Prostate gland (tissue), 2 donors: ENCODE measurements around the gene SLIT3. TPM values are rescaled to one million over a fixed set of nuclear protein-coding genes. Genes with fewer than 3 reads are reported as not detected.

Experiments used
- DNase-seq: peaks from one replicate; pipeline ENCODE4 v3.0.0-alpha.2; 2019; ENCODE audit warnings: low spot score
- H3K27ac ChIP-seq, 2 donors: fragments of 200-600 bp; sonication (generic); 2 replicates each; pipeline ENCODE4 v1.5.1; 2017 to 2019
- H3K27me3 ChIP-seq: fragments of 200-600 bp; sonication (generic); replicated peaks from 2 replicates; pipeline ENCODE4 v1.5.1; 2019; ENCODE audit not compliant: insufficient read depth
- H3K36me3 ChIP-seq, 2 donors: fragments of 200-600 bp; sonication (generic); 1 replicate in 1 of 2; 2 replicates in 1 of 2; pipeline versions ENCODE4 v1.5.1 to v1.8.1; 2017 to 2019
- H3K4me1 ChIP-seq: fragments of 200-600 bp; sonication (generic); replicated peaks from 2 replicates; pipeline ENCODE4 v1.5.1; 2019
- H3K4me3 ChIP-seq, 2 donors: fragments of 200-600 bp; sonication (generic); 2 replicates each; pipeline ENCODE4 v1.5.1; 2017 to 2019
- H3K9me3 ChIP-seq: fragments of 200-600 bp; sonication (generic); 2 replicates; pipeline ENCODE4 v1.5.1; 2017
- POLR2A ChIP-seq: fragments of 450-650 bp; IDR thresholded peaks from one replicate; pipeline ENCODE4 v1.6.1; 2016; ENCODE audit warnings: antibody characterized with exemption, mild to moderate bottlenecking
- POLR2AphosphoS5 ChIP-seq: sonication (generic); formaldehyde crosslinking; IDR thresholded peaks from one replicate; pipeline ENCODE4 v1.6.1; 2017; ENCODE audit warnings: antibody characterized with exemption
- WGBS: methylation state at CpG from one replicate; pipeline ENCODE4 v1.1.5; 2018; 5-methylcytosine and 5-hydroxymethylcytosine counted together
- intact Hi-C: fragments of 100-400 bp; cut with DNase I; formaldehyde crosslinking; loops from one replicate; pipeline ENCODE4 v1.14.2; 2022
- total RNA-seq, 2 donors: library from RNA; depleted of rRNA; stranded (reverse); fragments of >200 nt; gene quantifications; one replicate each; pipeline ENCODE4 v1.1.0, GENCODE V29; 2016
- TF ChIP-seq, protein P1 (sequence below), 4 experiments: fragments of 200-600 bp in 2 of 4; fragments of 450-650 bp in 2 of 4; sonication (generic) in 2 of 4; IDR thresholded peaks; 1 replicate in 3 of 4; 2 replicates in 1 of 4; pipeline ENCODE4 v1.5.1; 2016 to 2019; ENCODE audit warnings: antibody characterized with exemption in 4 of 4, mild to moderate bottlenecking in 2 of 4, moderate library complexity in 2 of 4

Gene SLIT3
- total RNA-seq, 2 donors from 2014 or later: 8.3 TPM

DNA sequence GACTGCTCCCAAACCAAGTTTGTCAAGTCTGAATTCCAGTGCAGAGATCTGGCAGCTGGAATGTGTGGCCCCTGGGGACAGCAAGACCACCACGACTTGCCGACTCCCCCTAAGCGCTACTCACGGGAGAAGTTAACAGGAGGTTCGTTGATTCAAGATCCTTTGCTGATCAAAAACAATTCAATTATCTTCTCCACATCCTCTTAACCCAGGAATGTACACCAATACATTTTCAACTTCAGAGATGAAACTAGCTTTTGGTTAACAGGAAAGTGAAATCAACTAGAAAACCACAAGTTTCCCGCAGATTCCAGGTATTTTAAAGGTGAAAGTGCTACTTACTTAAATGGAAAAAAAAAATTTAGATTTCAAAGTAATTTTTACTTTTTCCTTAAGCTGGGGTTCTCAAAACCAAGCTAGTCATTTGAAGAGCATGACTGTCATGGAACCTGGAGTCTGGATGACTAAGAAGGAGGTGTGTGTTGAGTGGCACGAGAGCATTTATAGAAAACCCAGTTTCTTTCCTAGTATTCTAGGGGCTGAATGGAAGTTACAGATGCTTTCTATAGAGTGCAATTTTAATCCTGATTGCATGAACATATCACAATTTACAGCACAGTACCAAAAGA, 464.2 kb downstream of the SLIT3 start:
- H3K36me3 ChIP-seq: no peaks in the 10 kb centered on the region
- no peak overlapping the region for H3K27ac ChIP-seq
- no peaks in the 10 kb centered on the region for H3K9me3 ChIP-seq
- H3K4me1 ChIP-seq: no peaks in the 10 kb centered on the region
- DNase-seq: no peak
- intact Hi-C loops: no loop called here
- 84% methylated on average over 7 of the region's 7 CpGs for WGBS
- H3K27me3 ChIP-seq: no peaks in the 10 kb centered on the region
- no peak overlapping the region for H3K4me3 ChIP-seq
- TF ChIP-seq, protein P1, sequence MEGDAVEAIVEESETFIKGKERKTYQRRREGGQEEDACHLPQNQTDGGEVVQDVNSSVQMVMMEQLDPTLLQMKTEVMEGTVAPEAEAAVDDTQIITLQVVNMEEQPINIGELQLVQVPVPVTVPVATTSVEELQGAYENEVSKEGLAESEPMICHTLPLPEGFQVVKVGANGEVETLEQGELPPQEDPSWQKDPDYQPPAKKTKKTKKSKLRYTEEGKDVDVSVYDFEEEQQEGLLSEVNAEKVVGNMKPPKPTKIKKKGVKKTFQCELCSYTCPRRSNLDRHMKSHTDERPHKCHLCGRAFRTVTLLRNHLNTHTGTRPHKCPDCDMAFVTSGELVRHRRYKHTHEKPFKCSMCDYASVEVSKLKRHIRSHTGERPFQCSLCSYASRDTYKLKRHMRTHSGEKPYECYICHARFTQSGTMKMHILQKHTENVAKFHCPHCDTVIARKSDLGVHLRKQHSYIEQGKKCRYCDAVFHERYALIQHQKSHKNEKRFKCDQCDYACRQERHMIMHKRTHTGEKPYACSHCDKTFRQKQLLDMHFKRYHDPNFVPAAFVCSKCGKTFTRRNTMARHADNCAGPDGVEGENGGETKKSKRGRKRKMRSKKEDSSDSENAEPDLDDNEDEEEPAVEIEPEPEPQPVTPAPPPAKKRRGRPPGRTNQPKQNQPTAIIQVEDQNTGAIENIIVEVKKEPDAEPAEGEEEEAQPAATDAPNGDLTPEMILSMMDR (IDR thresholded peaks at IDR 0.05): no peak
- TF ChIP-seq POLR2AphosphoS5: no peak
- no peak for TF ChIP-seq POLR2A

DNA sequence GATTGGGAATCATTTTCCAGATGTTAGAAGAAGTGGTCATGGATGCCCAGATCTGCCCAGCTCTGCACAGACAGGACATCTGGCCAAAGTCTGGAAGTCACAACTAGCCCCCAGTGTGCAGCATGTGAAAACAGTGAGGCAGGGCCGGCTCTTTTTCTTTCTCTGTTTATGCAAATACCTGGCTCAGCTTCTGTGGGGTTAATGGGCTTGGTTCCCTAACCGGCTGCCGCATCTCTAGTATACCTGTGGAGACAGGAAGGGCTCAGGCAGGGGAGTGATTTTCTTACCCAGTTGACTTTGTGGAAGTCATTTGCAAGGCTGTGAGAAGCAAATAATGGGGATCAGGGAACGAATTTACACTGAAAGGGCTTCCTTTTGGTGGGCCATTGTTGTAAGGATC, 467.0 kb downstream of the SLIT3 start:
- Histone ChIP-seq H3K27ac (no peak overlapping the region), H3K9me3 (no peaks in the 10 kb centered on the region), H3K4me1 (no peaks in the 10 kb centered on the region), H3K4me3 (no peak overlapping the region), H3K36me3 (no peaks in the 10 kb centered on the region), H3K27me3 (no peaks in the 10 kb centered on the region)
- no peak for TF ChIP-seq POLR2A
- no peak for TF ChIP-seq POLR2AphosphoS5
- TF ChIP-seq, protein P1 (IDR thresholded peaks at IDR 0.05): no peak
- 63% methylated on average over 4 of the region's 4 CpGs for WGBS
- DNase-seq: no peak
- intact Hi-C loops: no loop called here

DNA sequence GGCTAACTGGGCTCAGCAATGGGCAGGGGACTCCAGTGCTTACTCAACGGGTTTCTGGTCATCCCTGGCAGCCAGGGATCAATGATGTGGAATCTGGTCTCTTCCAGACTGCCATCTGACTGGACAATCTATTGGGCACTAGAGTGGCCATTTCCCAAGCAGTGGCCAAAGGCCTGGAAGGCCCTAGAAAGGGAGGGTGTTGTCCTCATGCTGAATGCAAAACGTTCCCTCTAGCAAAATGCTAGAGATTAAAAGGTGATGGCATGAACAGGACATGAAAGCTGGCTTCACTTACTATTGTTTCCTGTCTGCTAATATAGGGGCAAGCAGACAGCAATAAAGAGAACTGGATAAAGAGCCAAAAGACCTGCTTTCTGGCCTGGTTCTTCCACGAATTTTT, 467.6 kb downstream of the SLIT3 start:
- H3K4me3 ChIP-seq: no peak overlapping the region
- no peak overlapping the region for H3K27ac ChIP-seq
- H3K9me3 ChIP-seq: no peaks in the 10 kb centered on the region
- H3K36me3 ChIP-seq: no peaks in the 10 kb centered on the region
- 61% methylated on average over 3 of the region's 3 CpGs for WGBS
- no peaks in the 10 kb centered on the region for H3K4me1 ChIP-seq
- TF ChIP-seq POLR2AphosphoS5 (no peak), POLR2A (no peak)
- TF ChIP-seq, protein P1 (IDR thresholded peaks at IDR 0.05): no peak
- intact Hi-C loops: no loop called here
- H3K27me3 ChIP-seq: no peaks in the 10 kb centered on the region
- no peak for DNase-seq

DNA sequence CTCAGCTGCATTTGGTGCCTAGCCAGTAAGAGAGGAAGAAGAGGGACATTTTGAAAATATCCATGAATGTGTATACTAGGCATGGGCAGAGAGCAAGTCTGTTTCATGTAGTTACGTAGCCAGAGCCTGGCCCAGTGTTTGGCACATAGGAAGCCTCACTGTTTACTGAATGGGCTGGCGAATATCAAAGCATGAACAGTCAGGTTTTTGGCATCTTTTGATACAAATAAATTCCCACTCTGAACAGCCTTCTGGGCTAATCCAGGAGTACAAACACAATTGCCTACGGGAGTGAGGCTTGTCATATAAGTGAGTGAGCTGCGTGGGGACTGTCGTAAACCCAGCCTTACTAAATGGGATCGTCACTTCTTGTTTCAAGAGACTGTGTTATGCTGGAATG, 468.6 kb downstream of the SLIT3 start:
- intact Hi-C loops: no loop called here
- Histone ChIP-seq H3K4me3 (no peak overlapping the region), H3K27ac (no peak overlapping the region), H3K9me3 (no peaks in the 10 kb centered on the region), H3K4me1 (no peaks in the 10 kb centered on the region), H3K27me3 (no peaks in the 10 kb centered on the region), H3K36me3 (no peaks in the 10 kb centered on the region)
- TF ChIP-seq, protein P1 (IDR thresholded peaks at IDR 0.05): no peak
- TF ChIP-seq POLR2A (no peak), POLR2AphosphoS5 (no peak)
- DNase-seq: no peak
- 64% methylated on average over 6 of the region's 6 CpGs for WGBS

DNA sequence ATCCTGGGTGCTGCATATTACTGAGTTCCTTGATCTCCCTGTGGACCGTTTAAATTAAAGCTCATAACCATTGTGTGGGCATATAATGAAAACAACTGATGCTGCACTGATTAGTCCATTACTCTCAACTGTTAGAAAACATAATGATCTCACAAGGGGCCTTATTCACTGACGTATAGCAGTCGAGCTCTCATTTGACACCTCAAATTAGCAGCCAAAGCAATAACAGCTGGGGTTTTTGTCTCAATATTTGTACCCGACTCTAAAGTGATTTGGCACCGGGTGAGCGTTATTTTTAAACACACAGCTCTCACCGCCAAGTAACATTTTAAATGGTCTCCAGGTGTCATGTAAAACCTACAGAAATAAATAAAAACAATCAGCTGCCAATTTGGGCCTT, 469.6 kb downstream of the SLIT3 start:
- TF ChIP-seq, protein P1 (IDR thresholded peaks at IDR 0.05): no peak
- TF ChIP-seq POLR2AphosphoS5 (no peak), POLR2A (no peak)
- 77% methylated on average over 7 of the region's 7 CpGs for WGBS
- intact Hi-C loops: no loop called here
- Histone ChIP-seq H3K27me3 (no peaks in the 10 kb centered on the region), H3K4me3 (no peak overlapping the region), H3K36me3 (no peaks in the 10 kb centered on the region), H3K4me1 (no peaks in the 10 kb centered on the region), H3K9me3 (no peaks in the 10 kb centered on the region), H3K27ac (no peak overlapping the region)
- no peak for DNase-seq
